22Rv1 (cell line): ENCODE data around the gene NFIA.
"Not testable (repeated sequence)": the region's sequence is repeated elsewhere in the genome, so short reads cannot be mapped to it uniquely, and the experiment has no call there.

Source experiments
- H3K27ac ChIP-seq: fragments of 450-650 bp; 2 replicates; pipeline ENCODE4 v1.5.1; 2017
- CTCF ChIP-seq: fragments of 450-650 bp; IDR thresholded peaks from 2 replicates; pipeline ENCODE4 v1.5.1; 2017; ENCODE audit warnings: mild to moderate bottlenecking
- ZFX ChIP-seq: fragments of 450-650 bp; IDR thresholded peaks from 2 replicates; pipeline ENCODE4 v1.6.1; 2017; ENCODE audit warnings: antibody characterized with exemption, borderline replicate concordance

The NFIA gene

DNA sequence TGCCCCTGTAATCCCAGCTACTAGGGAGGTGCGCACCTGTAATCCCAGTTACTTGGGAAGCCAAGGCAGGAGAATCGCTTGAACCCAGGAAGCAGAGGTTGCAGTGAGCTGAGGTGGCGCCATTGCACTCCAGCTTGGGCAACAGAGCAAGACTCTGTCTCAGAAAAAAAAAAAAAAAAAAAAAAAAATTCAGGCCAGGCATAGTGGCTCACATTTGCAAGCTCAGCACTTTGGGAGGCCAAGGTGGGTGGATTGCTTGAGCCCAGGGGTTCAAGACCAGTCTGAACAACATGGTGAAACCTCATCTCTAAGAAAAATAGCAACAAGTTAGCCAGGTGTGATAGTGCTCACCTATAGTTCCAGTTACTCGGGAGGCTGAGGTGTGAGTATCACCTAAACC is 20.8 kb upstream of the NFIA start:
- TF ChIP-seq CTCF = peak; percentile 17; the same call in 1 of the 2 replicates
- H3K27ac ChIP-seq = not testable (repeated sequence)

GRCh38 chr1:61064673-61065072 is 17.7 kb upstream of the NFIA start:
- H3K27ac ChIP-seq = no peak overlapping the region
- no peak for TF ChIP-seq ZFX
- TF ChIP-seq CTCF = no peak

GRCh38 chr1:61067446-61068019 is 14.8 kb upstream of the NFIA start:
- H3K27ac ChIP-seq = no peak overlapping the region
- TF ChIP-seq CTCF (no peak), ZFX (no peak)

GRCh38 chr1:61070054-61070453 is 12.3 kb upstream of the NFIA start:
- no peak for TF ChIP-seq ZFX
- TF ChIP-seq CTCF = no peak
- H3K27ac ChIP-seq = no peak overlapping the region

DNA sequence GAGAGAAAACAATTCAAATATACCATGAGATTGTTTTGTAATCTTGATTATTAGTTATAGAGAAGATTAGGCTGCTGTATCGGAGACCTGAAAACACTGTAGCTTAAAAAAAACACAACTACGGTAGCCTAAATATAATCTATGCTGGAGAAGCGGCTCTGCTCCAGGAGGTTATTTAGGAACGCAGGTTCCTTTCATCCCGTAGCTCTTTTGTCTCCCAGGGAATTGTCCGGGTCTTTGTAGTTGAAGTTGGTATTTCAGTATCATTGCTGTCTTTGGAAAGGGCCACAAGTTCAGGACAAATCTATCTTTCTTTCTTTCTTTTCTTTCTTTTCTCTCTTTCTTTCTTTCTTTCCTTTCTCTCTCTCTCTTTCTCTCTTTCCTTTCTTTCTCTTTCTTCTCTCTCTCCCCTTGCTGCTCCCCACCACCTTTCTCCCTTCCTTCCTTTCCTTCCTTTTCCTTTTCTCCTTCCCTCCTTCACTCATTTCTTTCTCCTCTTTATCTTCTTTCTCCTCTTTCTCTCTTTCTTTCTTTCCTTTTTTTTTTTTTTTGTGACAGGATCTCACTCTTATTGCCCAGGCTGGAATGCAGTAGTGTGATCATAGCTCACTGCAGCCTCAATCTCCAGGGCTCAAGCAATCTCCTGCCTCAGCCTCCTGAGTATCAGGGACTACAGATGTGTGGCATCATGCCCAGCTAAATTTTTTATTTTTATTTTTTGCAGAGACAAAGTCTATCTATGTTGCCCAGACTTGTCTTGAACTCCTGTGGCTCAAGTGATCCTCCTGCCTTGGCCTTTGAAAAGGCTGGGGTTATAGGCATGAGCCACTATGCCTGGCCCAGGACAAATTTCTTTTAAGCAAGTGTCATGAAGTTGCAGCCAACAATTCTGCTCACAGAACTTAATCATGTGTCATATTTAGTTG is 10.9 kb upstream of the NFIA start:
- TF ChIP-seq CTCF = no peak
- TF ChIP-seq ZFX = no peak
- no peak overlapping the region for H3K27ac ChIP-seq

DNA sequence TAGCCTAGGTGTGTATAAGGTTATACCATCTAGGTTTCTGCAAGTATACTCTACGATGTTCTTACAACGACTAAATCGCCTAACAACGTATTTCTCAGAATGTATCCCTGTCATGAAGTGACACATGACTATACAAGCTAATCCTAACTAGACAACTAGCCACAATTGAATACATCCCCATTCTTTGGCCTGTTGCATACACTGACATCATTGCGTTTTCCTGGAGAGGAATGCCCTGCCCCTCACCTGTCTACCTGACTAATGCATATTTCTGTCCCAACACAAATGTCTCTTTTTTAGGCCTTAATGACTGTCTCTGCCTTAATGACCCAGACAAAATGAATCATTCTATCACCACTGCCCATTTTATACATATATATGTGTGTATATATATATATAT is 8.5 kb upstream of the NFIA start:
- no peak for TF ChIP-seq CTCF
- no peak for TF ChIP-seq ZFX
- H3K27ac ChIP-seq = no peak overlapping the region

DNA sequence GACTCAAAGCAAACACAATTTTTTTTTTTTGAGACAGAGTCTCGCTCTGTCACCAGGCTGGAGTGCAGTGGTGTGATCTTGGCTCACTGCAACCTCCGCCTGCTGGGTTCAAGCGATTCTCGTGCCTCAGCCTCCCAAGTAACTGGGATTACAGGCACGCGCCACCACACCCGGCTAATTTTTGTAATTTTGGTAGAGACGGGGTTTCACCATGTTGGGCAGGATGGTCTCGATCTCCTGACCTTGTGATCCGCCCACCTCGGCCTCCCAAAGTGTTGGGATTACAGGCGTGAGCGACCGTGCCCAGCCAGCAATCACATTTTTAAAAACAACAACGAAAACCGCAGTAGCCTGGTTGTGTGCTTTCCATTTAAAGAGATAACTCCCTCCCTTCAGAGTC is 6.5 kb upstream of the NFIA start:
- H3K27ac ChIP-seq = peak overlapping the region; percentile 97
